ENCODE measurements around the gene UBE2H.

GRCh38 chr7:129939881-129940280, 12.9 kb downstream of the UBE2H start:
- TF ChIP-seq EZH2 (IDR thresholded peaks at IDR 0.05; ENCODE audit: borderline replicate concordance) (no peak), CTCF (IDR thresholded peaks at IDR 0.05; ENCODE audit: poor library complexity) (no peak)
